KMS-11 (cell line): ENCODE data around the gene ALDH2.

ENCODE experiments used
- H2AFZ ChIP-seq: fragments of 200-600 bp; sonication (generic); 2 replicates; pipeline ENCODE4 v1.6.1; 2016; ENCODE audit warnings: antibody characterized with exemption, mixed run types, low read depth
- H3K27ac ChIP-seq: fragments of 200-600 bp; sonication (generic); 2 replicates; pipeline ENCODE4 v1.6.1; 2016; ENCODE audit warnings: mild to moderate bottlenecking, mixed run types
- H3K27me3 ChIP-seq: fragments of 200-600 bp; sonication (generic); 2 replicates; pipeline ENCODE4 v1.6.1; 2017; ENCODE audit warnings: mild to moderate bottlenecking, low read depth, mixed run types, moderate library complexity; ENCODE audit not compliant: insufficient read depth
- H3K36me3 ChIP-seq: fragments of 200-600 bp; sonication (generic); 2 replicates; pipeline ENCODE4 v1.6.1; 2017; ENCODE audit warnings: mild to moderate bottlenecking, mixed run types; ENCODE audit not compliant: insufficient read depth
- H3K4me1 ChIP-seq: fragments of 200-600 bp; sonication (generic); 2 replicates; pipeline ENCODE4 v1.6.1; 2016; ENCODE audit warnings: mild to moderate bottlenecking, low read depth, mixed run types; ENCODE audit not compliant: poor library complexity, severe bottlenecking
- H3K4me2 ChIP-seq: fragments of 200-600 bp; sonication (generic); 2 replicates; pipeline ENCODE4 v1.7.0; 2016; ENCODE audit warnings: mild to moderate bottlenecking, mixed run types
- H3K4me3 ChIP-seq: fragments of 200-600 bp; sonication (generic); IDR thresholded peaks from 2 replicates; pipeline ENCODE4 v1.6.1; 2017; ENCODE audit warnings: low read depth, low read length, mixed read lengths; ENCODE audit not compliant: insufficient read depth
- H3K79me2 ChIP-seq: fragments of 200-600 bp; sonication (generic); 2 replicates; pipeline ENCODE4 v1.6.1; 2016; ENCODE audit warnings: low read depth, mixed run types; ENCODE audit not compliant: insufficient read depth
- H3K9ac ChIP-seq: fragments of 200-600 bp; sonication (generic); 2 replicates; pipeline ENCODE4 v1.6.1; 2016; ENCODE audit warnings: mild to moderate bottlenecking, mixed run types
- H4K20me1 ChIP-seq: fragments of 200-600 bp; sonication (generic); 2 replicates; pipeline ENCODE4 v1.6.1; 2016; ENCODE audit warnings: mild to moderate bottlenecking, mixed run types; ENCODE audit not compliant: insufficient read depth
- TF ChIP-seq, protein P1 (sequence below): fragments of 200-600 bp; sonication (generic); conservative IDR thresholded peaks from 2 replicates; pipeline ENCODE4 v1.6.1; 2017; ENCODE audit warnings: low read depth, mild to moderate bottlenecking, antibody characterized with exemption, low read length, moderate library complexity, mixed read lengths

ALDH2 gene

DNA sequence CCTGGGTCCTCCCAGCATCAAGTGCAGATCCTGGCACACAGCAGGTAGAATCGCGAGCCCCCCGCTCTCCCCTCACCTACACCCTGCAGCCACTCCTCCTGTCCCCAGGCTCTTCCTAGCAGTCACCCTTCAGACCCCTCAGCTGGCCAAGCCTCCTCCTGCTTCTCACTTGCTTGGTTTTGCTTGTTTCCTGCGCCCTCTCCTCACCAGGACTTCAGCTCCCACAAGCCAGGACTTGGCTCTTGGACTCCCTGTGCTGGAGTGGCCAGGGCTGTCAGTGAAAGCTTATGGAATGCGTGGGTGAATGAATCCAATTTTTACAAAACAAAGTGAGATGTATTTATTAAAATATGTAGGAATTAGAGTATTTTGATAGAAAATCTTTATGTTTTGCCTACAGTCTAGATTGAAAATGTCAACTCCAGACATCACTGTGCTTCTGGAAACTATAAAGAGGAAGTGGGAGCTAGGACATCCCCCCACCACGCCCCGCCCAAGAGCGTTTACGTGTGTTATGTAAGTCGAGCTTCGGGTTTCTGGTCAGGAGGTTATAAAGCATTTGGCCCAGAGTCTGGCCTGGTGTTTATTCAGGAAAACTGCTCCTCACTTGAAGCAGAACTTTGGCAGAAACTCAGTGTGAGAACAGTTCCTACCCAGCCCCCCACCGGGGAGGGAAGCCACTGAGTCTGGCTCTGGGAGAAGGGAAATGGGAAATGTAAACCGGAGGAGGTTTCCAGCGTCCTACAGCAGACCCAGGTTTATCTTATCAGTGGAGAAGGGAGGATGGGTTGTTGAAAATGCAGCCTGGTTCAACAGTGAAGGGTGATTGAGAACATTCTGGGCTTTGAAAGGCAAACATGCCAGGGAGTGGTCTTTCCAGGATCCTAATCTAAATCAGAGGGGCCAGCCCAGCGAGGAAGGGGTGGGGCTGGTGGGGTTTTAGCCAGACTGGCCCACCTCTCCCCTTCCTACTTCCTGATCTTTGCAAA is 8.8 kb downstream of the ALDH2 start:
- Histone ChIP-seq H3K4me2 (no peak overlapping the region), H3K27ac (no peak overlapping the region), H3K27me3 (no peaks in the 10 kb centered on the region), H3K4me3 (no peak overlapping the region), H3K79me2 (no peaks in the 10 kb centered on the region), H3K36me3 (no peaks in the 10 kb centered on the region), H4K20me1 (no peaks in the 10 kb centered on the region), H3K9ac (no peak overlapping the region), H2AFZ (no peak overlapping the region), H3K4me1 (peaks cover 14% of the 10 kb centered on the region)
- TF ChIP-seq, protein P1, sequence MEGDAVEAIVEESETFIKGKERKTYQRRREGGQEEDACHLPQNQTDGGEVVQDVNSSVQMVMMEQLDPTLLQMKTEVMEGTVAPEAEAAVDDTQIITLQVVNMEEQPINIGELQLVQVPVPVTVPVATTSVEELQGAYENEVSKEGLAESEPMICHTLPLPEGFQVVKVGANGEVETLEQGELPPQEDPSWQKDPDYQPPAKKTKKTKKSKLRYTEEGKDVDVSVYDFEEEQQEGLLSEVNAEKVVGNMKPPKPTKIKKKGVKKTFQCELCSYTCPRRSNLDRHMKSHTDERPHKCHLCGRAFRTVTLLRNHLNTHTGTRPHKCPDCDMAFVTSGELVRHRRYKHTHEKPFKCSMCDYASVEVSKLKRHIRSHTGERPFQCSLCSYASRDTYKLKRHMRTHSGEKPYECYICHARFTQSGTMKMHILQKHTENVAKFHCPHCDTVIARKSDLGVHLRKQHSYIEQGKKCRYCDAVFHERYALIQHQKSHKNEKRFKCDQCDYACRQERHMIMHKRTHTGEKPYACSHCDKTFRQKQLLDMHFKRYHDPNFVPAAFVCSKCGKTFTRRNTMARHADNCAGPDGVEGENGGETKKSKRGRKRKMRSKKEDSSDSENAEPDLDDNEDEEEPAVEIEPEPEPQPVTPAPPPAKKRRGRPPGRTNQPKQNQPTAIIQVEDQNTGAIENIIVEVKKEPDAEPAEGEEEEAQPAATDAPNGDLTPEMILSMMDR = no peak

DNA sequence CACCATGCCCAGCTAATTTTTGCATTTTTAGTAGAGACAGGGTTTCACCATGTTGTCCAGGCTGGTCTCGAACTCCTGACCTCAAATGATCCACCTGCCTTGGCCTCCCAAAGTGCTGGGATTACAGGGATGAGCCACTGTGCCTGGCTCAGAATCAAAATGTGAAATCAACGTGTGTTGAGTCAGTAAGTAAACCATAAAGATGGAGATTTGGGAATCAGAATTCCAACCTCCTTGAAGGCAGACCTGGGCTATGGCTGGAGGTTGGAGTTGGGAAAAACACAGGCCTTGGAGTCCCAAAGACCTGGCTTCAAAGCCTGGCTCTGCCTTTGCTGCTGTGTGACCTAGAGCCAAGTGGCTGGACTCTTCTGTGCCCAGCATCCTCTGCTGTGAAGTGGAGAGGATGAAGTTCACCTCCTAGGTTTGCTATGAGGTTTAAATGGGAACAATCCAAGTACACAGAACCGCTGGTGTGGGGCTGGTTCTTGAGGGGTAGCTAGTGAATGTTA is 10.2 kb downstream of the ALDH2 start:
- TF ChIP-seq, protein P1 = no peak
- Histone ChIP-seq H4K20me1 (no peaks in the 10 kb centered on the region), H3K36me3 (no peaks in the 10 kb centered on the region), H3K4me3 (no peak overlapping the region), H3K27ac (no peak overlapping the region), H3K4me1 (peaks cover 14% of the 10 kb centered on the region), H3K27me3 (no peaks in the 10 kb centered on the region), H3K9ac (no peak overlapping the region), H3K79me2 (no peaks in the 10 kb centered on the region), H3K4me2 (no peak overlapping the region), H2AFZ (no peak overlapping the region)

DNA sequence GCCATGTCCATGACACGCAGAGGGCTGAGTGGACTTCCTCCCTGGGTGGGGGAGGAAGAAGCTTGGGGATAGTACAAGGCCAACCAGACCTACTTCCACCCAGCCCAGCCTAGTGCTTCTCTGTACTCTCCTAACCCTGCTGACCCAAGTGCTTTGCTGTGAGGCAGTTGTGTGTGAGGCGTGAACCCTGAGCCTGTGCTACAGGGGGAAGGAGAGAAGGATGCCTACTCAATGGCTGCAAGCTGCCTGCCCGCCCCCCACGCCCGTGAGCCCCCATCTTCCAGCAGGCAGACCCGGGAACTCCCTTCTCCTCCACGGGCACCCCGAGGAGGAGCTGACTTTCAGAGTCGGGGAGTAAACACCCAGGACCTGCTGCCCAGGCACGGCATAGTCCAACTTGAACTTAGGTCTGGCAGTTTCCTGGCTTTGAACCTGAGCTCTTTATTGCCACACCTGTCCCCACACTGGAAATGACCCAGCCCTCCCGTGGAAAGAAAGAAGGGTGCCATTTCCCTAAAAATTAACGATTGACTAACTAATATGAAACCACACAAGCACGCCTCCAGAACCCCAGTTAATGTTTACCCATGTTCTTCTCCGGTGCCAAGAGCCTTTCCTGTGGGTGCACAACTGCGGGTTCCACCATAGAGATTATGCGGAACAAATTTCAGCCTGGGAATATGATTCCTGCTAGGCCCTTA is 10.8 kb downstream of the ALDH2 start:
- Histone ChIP-seq H3K27me3 (no peaks in the 10 kb centered on the region), H4K20me1 (no peaks in the 10 kb centered on the region), H3K27ac (no peak overlapping the region), H2AFZ (no peak overlapping the region), H3K36me3 (no peaks in the 10 kb centered on the region), H3K9ac (no peak overlapping the region), H3K79me2 (no peaks in the 10 kb centered on the region), H3K4me1 (peaks cover 14% of the 10 kb centered on the region), H3K4me2 (no peak overlapping the region), H3K4me3 (no peak overlapping the region)
- TF ChIP-seq, protein P1 = no peak

DNA sequence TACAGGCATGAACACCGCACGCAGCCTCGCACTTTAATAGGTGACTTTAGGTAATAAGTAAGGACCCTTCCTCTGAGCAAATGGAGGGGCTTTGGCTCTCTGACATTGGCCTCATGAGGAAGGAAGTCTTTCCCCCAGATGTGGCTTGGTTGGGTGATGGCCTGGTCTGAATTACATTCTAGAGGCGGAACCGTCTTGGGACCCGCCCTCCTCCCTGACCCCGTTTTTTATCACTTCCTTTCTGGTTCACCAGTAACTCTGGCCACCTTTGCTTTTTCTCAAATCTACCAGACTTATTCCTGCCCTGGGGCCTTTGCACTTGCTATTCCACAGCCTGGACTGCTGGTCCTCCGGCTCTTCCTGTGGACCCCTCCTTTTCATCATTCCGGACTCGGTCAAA is 13.4 kb downstream of the ALDH2 start:
- H3K27me3 ChIP-seq = no peaks in the 10 kb centered on the region
- H3K4me1 ChIP-seq = no peaks in the 10 kb centered on the region
- no peak overlapping the region for H2AFZ ChIP-seq
- no peaks in the 10 kb centered on the region for H3K36me3 ChIP-seq
- no peaks in the 10 kb centered on the region for H4K20me1 ChIP-seq
- no peak overlapping the region for H3K4me3 ChIP-seq
- TF ChIP-seq, protein P1 = no peak
- no peak overlapping the region for H3K9ac ChIP-seq
- no peak overlapping the region for H3K4me2 ChIP-seq
- H3K27ac ChIP-seq = no peak overlapping the region
- H3K79me2 ChIP-seq = no peaks in the 10 kb centered on the region
